Mesenchymal stem cell (in vitro differentiated cells and primary cell): ENCODE data around the gene TMEM94.

Experiments used
- DNase-seq: peaks from one replicate; pipeline ENCODE4 v3.0.0-alpha.2; 2013
- H2AFZ ChIP-seq: one replicate; pipeline ENCODE4 v1.6.1; 2013; ENCODE audit warnings: low read depth, mild to moderate bottlenecking, control low read depth, inconsistent platforms, low read length, moderate library complexity
- H2AK5ac ChIP-seq: 2 replicates; pipeline ENCODE4 v1.6.1; 2013; ENCODE audit warnings: low read length, moderate library complexity, mild to moderate bottlenecking, inconsistent platforms; ENCODE audit not compliant: severe bottlenecking
- H2BK120ac ChIP-seq: one replicate; pipeline ENCODE4 v1.6.1; 2013; ENCODE audit warnings: low read depth, mild to moderate bottlenecking, inconsistent platforms, low read length, moderate library complexity
- H2BK12ac ChIP-seq, 2 experiments: one replicate each; pipeline ENCODE4 v1.6.1; 2013; ENCODE audit warnings: inconsistent platforms in 2 of 2, low read length in 2 of 2, mild to moderate bottlenecking in 2 of 2, moderate library complexity in 2 of 2, control low read depth in 1 of 2
- H2BK15ac ChIP-seq: one replicate; pipeline ENCODE4 v1.6.1; 2013; ENCODE audit warnings: mild to moderate bottlenecking, low read depth, inconsistent platforms; ENCODE audit not compliant: poor library complexity, severe bottlenecking
- H2BK5ac ChIP-seq: 2 replicates; pipeline ENCODE4 v1.6.1; 2013; ENCODE audit warnings: low read depth, mild to moderate bottlenecking, low read length, control low read depth, inconsistent platforms; ENCODE audit not compliant: poor library complexity, severe bottlenecking
- H3K14ac ChIP-seq, 2 experiments: one replicate each; pipeline ENCODE4 v1.6.1; 2013; ENCODE audit warnings: inconsistent platforms in 2 of 2, low read length in 2 of 2, control low read depth in 1 of 2, mild to moderate bottlenecking in 1 of 2, moderate library complexity in 1 of 2
- H3K18ac ChIP-seq, 2 experiments: one replicate each; pipeline ENCODE4 v1.6.1; 2013; ENCODE audit warnings: inconsistent platforms in 2 of 2, low read length in 2 of 2, control low read depth in 1 of 2, low read depth in 1 of 2, mild to moderate bottlenecking in 1 of 2
- H3K23ac ChIP-seq, 2 experiments: one replicate each; pipeline ENCODE4 v1.6.1; 2013; ENCODE audit warnings: inconsistent platforms in 2 of 2, low read length in 2 of 2, mild to moderate bottlenecking in 2 of 2, moderate library complexity in 2 of 2, control low read depth in 1 of 2
- H3K27ac ChIP-seq: 2 replicates; pipeline ENCODE4 v1.5.1; 2013; ENCODE audit warnings: mild to moderate bottlenecking, moderate library complexity, low read length, control low read depth, inconsistent platforms; ENCODE audit not compliant: poor library complexity, severe bottlenecking
- H3K27me3 ChIP-seq, 2 experiments: 2 replicates each; pipeline versions ENCODE4 v1.6.1 to v1.7.0; 2013; ENCODE audit warnings: low read length in 2 of 2, mild to moderate bottlenecking in 2 of 2, moderate library complexity in 2 of 2, control low read depth in 1 of 2, inconsistent platforms in 1 of 2; ENCODE audit not compliant: control insufficient read depth in 1 of 2, insufficient read depth in 1 of 2
- H3K36me3 ChIP-seq, 2 experiments: 2 replicates each; pipeline versions ENCODE4 v1.6.1 to v1.7.0; 2013; ENCODE audit warnings: low read length in 2 of 2, control low read depth in 1 of 2, inconsistent platforms in 1 of 2, low read depth in 1 of 2, mild to moderate bottlenecking in 1 of 2; ENCODE audit not compliant: insufficient read depth in 2 of 2, control insufficient read depth in 1 of 2
- H3K4ac ChIP-seq, 2 experiments: one replicate each; pipeline ENCODE4 v1.6.1; 2013; ENCODE audit warnings: inconsistent platforms in 2 of 2, low read length in 2 of 2, mild to moderate bottlenecking in 2 of 2, moderate library complexity in 2 of 2, control low read depth in 1 of 2, low read depth in 1 of 2
- H3K4me1 ChIP-seq: 2 replicates; pipeline ENCODE4 v1.6.1; 2013; ENCODE audit warnings: low read depth, low read length, control low read depth; ENCODE audit not compliant: control insufficient read depth, insufficient read depth
- H3K4me2 ChIP-seq: 2 replicates; pipeline ENCODE4 v1.6.1; 2013; ENCODE audit warnings: low read length, mild to moderate bottlenecking, inconsistent platforms; ENCODE audit not compliant: poor library complexity, severe bottlenecking
- H3K4me3 ChIP-seq, 2 experiments: 2 replicates each; pipeline versions ENCODE4 v1.5.1 to v1.7.0; 2013; ENCODE audit warnings: low read length in 2 of 2, mild to moderate bottlenecking in 2 of 2, control low read depth in 1 of 2, low read depth in 1 of 2; ENCODE audit not compliant: insufficient read depth in 1 of 2
- H3K79me1 ChIP-seq: replicated peaks from 2 replicates; pipeline ENCODE4 v1.6.1; 2013; ENCODE audit warnings: mild to moderate bottlenecking, control low read depth, low read length, inconsistent platforms; ENCODE audit not compliant: poor library complexity, severe bottlenecking
- H3K9ac ChIP-seq: 2 replicates; pipeline ENCODE4 v1.7.0; 2013; ENCODE audit warnings: mild to moderate bottlenecking, low read length, moderate library complexity
- H3K9me3 ChIP-seq: 2 replicates; pipeline ENCODE4 v1.7.0; 2013; ENCODE audit warnings: mild to moderate bottlenecking, low read length; ENCODE audit not compliant: control insufficient read depth
- H4K8ac ChIP-seq: one replicate; pipeline ENCODE4 v1.6.1; 2013; ENCODE audit warnings: inconsistent platforms, mild to moderate bottlenecking, low read length, moderate library complexity
- H4K91ac ChIP-seq: one replicate; pipeline ENCODE4 v1.6.1; 2013; ENCODE audit warnings: mild to moderate bottlenecking, low read length, inconsistent platforms
- WGBS: methylation state at CpG from one replicate; pipeline ENCODE4 v1.1.7; 2013; ENCODE audit warnings: mixed read lengths; 5-methylcytosine and 5-hydroxymethylcytosine counted together

The TMEM94 gene

DNA sequence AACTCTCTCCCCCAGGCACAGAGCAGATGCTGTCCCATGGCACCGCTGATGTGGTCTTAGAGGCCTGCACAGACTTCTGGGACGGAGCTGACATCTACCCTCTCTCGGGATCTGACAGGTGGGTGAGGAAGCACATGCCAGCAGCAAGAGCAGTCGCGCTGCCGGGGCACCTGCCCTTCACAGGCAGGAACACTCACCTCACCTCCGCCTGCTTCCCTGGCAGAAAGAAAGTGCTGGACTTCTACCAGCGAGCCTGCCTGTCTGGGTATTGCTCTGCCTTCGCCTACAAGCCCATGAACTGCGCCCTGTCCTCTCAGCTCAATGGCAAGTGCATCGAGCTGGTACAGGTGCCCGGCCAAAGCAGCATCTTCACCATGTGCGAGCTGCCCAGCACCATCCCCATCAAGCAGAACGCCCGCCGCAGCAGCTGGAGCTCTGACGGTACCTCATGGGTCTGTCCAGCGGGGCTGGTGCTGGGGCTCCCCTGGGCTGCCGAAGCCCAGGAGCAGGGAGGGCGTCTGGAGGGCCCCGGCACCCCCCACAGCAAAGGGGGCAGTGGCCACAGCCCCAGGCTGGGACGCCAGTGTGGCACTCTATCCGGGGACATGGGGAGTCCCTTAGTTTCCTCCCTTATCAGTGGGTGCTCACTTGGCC lies 37.2 kb downstream of the TMEM94 start:
- Histone ChIP-seq H3K27ac (no peak overlapping the region), H3K79me1 (peaks cover 3% of the 10 kb centered on the region), H3K27me3 (no peaks in the 10 kb centered on the region), H4K8ac (no peak overlapping the region), H3K36me3 (peaks cover 66 to 96% of the 10 kb centered on the region in 2 experiments), H4K91ac (no peak overlapping the region), H2AFZ (no peak overlapping the region), H3K4ac (no peak overlapping the region), H3K18ac (no peak overlapping the region), H3K4me1 (peaks cover 1% of the 10 kb centered on the region), H3K4me2 (no peak overlapping the region), H3K9me3 (no peaks in the 10 kb centered on the region), H3K4me3 (no peak overlapping the region), H3K23ac (no peak overlapping the region), H3K9ac (no peak overlapping the region), H2BK15ac (no peak overlapping the region), H3K14ac (no peak overlapping the region), H2BK120ac (no peak overlapping the region), H2BK12ac (no peak overlapping the region), H2AK5ac (no peak overlapping the region), H2BK5ac (no peak overlapping the region)
- no peak for DNase-seq
- WGBS, result 95% methylated on average over 23 of the region's 23 CpGs

DNA sequence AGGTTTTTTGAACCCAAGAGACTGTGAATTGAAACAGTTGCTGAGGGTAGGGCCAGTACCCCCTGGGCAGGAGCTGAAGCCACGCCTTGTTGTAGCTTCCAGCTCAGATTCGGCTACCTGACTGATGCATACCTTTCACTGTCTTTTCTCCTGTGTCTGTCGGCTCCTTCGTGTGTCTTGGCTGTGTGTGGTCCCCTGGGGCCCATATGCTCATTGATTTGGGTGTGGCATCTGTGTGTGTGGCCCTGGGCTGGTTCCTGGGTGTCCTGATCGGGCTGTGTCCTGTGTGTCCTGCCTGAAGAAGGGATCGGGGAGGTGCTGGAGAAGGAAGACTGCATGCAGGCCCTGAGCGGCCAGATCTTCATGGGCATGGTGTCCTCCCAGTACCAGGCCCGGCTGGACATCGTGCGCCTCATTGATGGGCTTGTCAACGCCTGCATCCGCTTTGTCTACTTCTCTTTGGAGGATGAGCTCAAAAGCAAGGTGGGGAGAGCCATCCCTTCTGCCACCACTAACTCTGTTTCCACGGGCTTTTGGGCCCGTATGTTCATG lies 38.0 kb downstream of the TMEM94 start:
- H3K4me3 ChIP-seq, result no peak overlapping the region
- no peak overlapping the region for H2BK120ac ChIP-seq
- no peak for DNase-seq
- H3K9ac ChIP-seq, result no peak overlapping the region
- no peak overlapping the region for H4K91ac ChIP-seq
- H4K8ac ChIP-seq, result no peak overlapping the region
- H3K4me1 ChIP-seq, result peaks cover 5% of the 10 kb centered on the region
- H3K36me3 ChIP-seq, result peaks cover 73 to 96% of the 10 kb centered on the region in 2 experiments
- H3K4me2 ChIP-seq, result no peak overlapping the region
- no peaks in the 10 kb centered on the region for H3K27me3 ChIP-seq
- H3K4ac ChIP-seq, result no peak overlapping the region
- no peak overlapping the region for H2AK5ac ChIP-seq
- H3K18ac ChIP-seq, result no peak overlapping the region
- H3K79me1 ChIP-seq, result no peaks in the 10 kb centered on the region
- no peak overlapping the region for H2BK15ac ChIP-seq
- H3K23ac ChIP-seq, result no peak overlapping the region
- WGBS, result 94% methylated on average over 14 of the region's 14 CpGs
- no peaks in the 10 kb centered on the region for H3K9me3 ChIP-seq
- no peak overlapping the region for H3K14ac ChIP-seq
- H2AFZ ChIP-seq, result no peak overlapping the region
- H2BK12ac ChIP-seq, result no peak overlapping the region
- no peak overlapping the region for H2BK5ac ChIP-seq
- no peak overlapping the region for H3K27ac ChIP-seq

DNA sequence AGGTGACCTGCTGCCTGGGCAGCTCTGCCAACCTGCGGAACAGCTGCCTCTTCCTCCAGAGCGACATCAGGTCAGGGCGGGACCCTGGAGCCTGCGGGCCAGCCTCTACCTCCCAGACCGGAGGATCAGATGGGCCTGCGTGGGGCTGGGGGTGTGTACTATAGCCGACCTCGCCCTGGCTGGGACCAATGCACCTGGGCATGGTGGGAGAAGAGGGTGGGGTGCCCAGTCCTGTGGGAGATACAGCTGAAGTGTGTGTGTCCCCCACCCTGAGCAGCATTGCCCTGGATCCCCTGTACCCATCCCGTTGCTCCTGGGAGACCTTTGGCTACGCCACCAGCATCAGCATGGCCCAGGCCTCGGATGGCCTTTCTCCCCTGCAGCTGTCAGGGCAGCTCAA lies 39.6 kb downstream of the TMEM94 start:
- Histone ChIP-seq H3K9me3 (no peaks in the 10 kb centered on the region), H3K4me2 (no peak overlapping the region), H3K4me1 (peaks cover 5% of the 10 kb centered on the region), H4K8ac (no peak overlapping the region), H3K79me1 (no peaks in the 10 kb centered on the region), H3K36me3 (peaks cover 79 to 97% of the 10 kb centered on the region in 2 experiments), H3K18ac (no peak overlapping the region), H3K14ac (no peak overlapping the region), H3K27ac (no peak overlapping the region), H3K23ac (no peak overlapping the region), H3K4ac (no peak overlapping the region), H2BK12ac (no peak overlapping the region), H2BK15ac (no peak overlapping the region), H2AK5ac (no peak overlapping the region), H3K27me3 (no peaks in the 10 kb centered on the region), H2AFZ (no peak overlapping the region), H4K91ac (no peak overlapping the region), H3K4me3 (no peak overlapping the region), H2BK5ac (no peak overlapping the region), H2BK120ac (no peak overlapping the region), H3K9ac (no peak overlapping the region)
- DNase-seq, result no peak
- 95% methylated on average over 9 of the region's 11 CpGs for WGBS

DNA sequence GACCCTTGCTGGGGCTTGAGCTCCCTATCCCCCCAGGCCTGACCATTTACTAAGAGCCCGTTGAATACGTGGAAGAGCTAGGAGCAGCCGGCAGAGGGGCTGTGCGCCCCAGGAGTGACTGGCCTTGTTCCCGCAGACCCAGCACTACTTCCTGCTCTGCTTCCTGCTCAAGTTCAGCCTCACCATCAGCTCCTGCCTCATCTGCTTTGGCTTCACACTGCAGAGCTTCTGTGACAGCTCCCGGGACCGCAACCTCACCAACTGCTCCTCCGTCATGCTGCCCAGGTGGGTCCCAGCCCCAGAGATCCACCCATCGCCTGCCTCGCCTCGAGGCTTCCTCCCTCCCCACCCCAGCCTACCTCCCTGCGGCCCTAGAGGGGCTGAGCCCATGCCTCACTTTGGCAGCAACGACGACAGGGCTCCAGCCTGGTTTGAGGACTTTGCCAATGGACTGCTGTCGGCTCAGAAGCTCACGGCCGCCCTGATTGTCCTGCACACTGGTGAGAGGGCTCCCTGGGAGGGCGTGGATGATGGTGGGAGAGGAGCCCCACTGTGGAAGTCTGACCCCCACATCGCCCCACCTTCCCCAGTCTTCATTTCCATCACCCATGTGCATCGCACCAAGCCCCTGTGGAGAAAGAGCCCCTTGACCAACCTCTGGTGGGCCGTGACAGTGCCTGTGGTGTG lies 41.7 kb downstream of the TMEM94 start:
- Histone ChIP-seq H3K9ac (no peak overlapping the region), H4K8ac (no peak overlapping the region), H3K23ac (no peak overlapping the region), H3K9me3 (no peaks in the 10 kb centered on the region), H3K4me1 (peaks cover 5% of the 10 kb centered on the region), H3K4ac (no peak overlapping the region), H3K27me3 (no peaks in the 10 kb centered on the region), H3K79me1 (no peaks in the 10 kb centered on the region), H2BK15ac (no peak overlapping the region), H2AFZ (no peak overlapping the region), H3K36me3 (peaks cover 65 to 97% of the 10 kb centered on the region in 2 experiments), H3K4me2 (no peak overlapping the region), H3K27ac (no peak overlapping the region), H3K18ac (no peak overlapping the region), H3K4me3 (no peak overlapping the region), H3K14ac (no peak overlapping the region), H4K91ac (no peak overlapping the region), H2BK5ac (no peak overlapping the region), H2BK12ac (no peak overlapping the region), H2BK120ac (no peak overlapping the region), H2AK5ac (no peak overlapping the region)
- no peak for DNase-seq
- WGBS, result 92% methylated on average over 19 of the region's 21 CpGs
